GM19372 (cell line): ENCODE data around the gene NMNAT2.
"Not testable (repeated sequence)": the region's sequence is repeated elsewhere in the genome, so short reads cannot be mapped to it uniquely, and the experiment has no call there.

ENCODE experiments used
- ATAC-seq: cut with Tn5 transposase; IDR thresholded peaks from one replicate; pipeline ENCODE4 v1.9.1; 2021; ENCODE audit warnings: mild to moderate bottlenecking, low read depth, moderate library complexity; ENCODE audit not compliant: unreplicated experiment

The NMNAT2 gene

DNA sequence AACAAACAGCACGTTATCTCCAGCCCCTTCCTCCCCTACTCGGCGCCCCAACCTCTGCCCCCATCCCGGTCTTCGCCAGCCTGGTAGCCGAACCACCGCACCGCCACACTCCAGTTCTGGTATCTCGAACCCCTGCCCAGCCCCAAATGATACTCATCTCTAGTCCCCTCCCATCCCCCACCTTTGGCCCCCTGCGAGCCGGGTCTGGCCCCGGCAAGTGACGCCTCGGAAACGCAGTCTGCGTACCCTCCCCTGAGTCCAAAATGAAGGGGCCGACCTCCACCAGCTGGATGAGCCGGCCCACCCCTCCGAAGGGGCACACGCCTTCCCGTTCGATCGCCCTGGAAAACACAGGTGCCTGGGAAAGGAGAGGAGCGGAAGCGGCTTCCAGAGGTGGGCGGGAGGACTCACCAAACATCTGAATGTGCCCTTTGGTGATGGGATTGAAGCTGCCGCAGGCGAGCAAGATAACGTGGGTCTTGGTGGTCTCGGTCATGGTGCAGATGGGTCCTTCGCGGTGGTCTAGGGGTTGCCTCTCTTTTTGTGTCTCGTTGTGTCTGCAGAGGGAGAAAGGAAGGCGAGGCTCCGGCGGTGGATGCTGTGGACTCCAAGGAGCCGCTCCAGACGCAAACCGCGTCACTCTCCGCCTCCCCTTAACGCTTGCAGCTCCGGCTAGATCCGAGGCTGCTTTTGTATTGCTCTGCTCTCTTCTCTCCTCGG, at the start of gene NMNAT2:
Gene NMNAT2, minus strand, starts transcription at position 609 of the 720 bp plus-strand sequence. Its CDS starts 113 bp downstream, at position 496.
- ATAC-seq, result no peak

DNA sequence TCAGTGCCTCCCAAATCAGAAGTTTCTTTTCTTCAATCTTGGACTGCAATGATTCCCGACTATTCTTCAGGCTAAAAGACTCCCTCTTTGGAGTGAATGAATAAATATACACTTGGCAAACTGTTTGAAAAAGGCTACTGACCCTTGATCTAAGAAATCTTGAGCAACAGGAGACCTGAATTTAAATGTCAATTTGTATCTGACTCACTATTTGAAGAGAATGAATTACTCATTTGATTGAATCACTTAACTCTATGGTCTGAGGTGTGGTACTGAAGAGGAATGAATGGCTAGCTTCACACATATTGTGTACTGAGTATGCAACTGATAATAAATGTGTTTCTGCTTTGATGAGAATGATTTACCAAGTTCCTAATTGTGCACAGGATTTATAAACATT, 49.5 kb upstream of the NMNAT2 start:
- no peak for ATAC-seq

DNA sequence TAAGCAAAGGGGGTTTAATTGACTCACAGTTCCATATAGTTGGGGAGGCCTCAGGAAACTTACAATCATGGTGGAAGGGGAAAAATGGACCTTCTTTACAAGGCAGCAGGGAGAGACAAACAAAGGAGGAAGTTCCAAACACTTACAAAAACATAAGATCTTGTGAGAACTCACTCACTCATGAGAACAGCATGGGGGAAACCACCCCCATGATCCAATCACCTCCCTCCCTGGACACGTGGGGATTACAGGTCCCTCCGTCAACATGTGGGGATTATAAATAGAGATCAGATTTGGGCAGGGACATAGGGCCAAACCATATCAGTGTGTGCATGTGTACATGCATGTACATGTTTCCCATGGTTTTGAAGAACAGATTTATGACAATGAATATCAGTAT, 48.6 kb upstream of the NMNAT2 start:
- ATAC-seq, result no peak

DNA sequence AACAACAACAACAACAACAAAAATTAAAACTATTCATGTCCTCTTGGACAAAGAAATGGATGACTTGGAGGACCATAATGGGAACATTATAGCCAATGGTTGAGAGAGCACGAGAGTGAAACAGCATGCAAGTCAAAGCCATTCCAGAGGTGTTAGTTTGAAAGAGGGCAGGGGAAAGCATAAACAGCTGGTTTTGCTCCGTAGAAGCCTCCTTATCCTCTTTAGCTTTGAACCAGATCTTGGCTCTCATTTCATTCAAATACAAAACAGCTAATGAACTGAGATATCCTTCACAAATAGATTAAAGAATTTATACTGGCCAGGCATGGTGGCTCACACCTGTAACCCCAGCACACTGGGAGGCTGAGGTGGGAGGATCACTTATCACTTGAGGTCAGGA, 45.4 kb upstream of the NMNAT2 start:
- ATAC-seq, result no peak

DNA sequence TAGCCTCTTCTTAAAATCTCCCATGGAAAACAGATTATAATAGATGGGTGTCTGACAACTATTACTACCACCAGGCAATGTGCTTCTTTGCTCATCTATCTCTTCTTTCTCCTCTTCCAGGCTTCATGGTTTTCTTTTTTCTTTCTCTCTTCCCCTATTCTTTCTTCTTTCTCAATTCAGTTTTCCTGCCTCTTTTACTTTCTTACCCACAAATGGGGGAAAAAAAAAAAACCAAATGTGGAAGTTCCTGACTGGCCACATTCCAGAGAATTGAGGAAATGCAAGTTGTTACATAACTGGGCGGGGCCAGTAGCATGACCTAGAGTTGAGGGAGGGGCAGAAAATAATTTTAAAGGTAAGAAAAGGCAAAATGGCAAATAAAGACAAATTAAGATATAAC, 43.2 kb upstream of the NMNAT2 start:
- no peak for ATAC-seq

DNA sequence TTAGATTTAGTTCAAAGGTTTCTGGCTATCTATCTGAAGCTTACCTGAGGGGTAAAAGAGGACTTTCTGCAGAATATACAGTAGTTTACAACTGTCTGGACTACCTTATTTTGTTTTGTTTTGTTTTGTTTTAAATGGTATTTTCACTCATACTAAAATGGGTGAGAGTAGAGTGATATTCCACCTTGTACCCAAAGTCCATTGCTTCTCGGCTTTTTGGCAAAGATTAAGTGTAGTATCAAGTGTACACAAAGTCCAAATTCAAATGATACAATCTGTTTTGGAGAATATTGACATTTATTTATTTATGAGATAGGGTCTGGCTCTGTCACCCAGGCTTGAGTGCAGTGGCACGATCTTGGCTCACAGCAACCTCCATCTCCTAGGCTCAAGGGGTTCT, 42.4 kb upstream of the NMNAT2 start:
- no peak for ATAC-seq

DNA sequence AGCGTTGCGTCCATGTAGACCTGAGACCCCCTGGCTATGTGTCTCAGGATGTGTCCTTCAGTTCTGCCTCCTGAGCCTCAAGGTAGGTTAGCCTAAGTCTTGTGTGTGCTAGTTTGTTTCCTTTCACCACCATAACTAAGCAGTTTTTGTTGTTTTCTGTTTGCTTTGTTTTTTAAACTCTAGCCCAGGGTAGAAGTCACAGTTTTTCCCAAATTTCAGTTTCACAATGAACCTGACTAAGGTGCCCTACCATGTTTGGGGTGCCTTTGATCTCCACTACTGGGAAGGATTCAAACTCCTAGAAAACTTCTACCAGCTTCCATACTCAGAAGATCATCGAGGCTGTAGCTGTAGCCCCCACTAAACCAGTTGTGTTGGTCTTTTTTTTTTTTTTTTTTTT, 39.3 kb upstream of the NMNAT2 start:
- no peak for ATAC-seq

DNA sequence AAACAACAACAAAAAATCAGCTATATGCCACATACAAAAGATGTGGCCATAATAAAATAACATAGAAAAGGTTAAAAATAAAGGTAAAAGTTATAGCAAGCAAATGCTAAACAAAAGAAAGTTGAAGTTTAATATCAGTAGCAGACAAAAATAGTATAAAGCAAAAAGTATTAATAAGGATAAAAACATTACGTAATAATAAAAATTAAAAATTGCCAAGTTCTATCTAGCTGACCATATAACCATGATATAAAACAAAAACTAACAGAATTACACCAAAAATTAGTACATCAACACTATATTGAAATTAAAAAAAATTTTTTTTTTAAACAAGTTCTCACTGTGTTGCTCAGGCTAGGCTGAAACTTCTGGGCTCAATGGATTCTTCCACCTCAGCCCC, 38.6 kb upstream of the NMNAT2 start:
- no peak for ATAC-seq

DNA sequence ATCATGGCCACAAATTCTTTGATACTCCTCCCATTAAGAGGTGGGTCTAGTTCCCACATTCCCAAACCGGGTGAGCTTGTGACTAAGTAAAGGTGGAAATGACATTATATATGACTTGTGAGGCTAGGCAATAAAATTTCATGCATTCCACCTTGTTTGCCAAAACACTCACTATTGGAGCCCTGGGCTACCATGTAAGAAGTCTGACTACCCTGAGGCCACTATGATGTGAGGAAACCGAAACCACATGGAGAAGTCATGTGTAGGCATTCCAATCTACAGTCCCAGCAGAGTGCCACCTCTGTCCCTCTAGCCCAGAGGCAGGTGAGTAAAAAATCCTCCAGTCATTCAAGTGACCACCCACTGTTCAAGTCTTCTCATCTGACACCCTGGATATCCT, 36.2 kb upstream of the NMNAT2 start:
- no peak for ATAC-seq

DNA sequence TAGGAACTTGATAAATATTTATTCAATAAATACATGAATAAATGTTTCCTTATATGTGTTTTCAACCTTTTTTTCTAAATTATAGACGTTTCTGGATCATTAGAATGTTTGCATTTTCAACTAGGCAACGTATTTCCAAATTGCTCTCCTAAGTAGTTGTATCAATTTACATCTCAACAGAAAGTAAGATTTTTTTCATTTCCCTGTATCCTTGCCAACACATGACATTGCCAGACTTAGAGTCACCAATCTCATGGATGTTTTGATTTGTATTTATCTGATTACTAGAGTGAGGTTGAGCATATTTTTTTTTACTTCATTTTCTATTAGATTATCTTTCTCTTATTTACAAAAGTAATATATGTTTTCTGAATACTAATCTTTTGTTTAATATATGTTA, 31.9 kb upstream of the NMNAT2 start:
- no peak for ATAC-seq

DNA sequence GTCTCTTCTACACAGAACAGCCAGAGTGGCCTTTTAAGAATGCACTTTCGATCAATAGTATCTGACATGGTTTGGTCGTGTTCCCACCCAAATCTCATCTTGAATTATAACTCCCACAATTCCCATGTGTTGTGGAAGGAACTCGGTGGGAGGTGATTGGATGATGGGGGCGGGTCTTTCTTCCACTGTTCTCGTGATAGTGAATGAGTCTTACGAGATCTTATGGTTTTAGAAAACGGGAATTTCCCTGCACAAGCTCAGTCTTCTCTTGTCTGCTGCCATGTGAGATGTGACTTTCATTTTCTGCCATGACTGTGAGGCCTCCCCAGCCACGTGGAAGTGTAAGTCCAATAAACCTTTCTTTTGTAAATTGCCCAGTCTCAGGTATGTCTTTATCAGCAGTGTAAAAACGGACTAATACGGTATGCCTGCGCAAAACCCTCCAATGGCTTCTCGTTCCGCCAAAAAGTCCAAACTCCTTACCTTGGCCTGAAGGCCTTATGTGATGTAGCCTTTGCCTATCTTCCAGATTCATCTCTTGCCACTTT, 31.1 kb upstream of the NMNAT2 start:
- ATAC-seq, result no peak

DNA sequence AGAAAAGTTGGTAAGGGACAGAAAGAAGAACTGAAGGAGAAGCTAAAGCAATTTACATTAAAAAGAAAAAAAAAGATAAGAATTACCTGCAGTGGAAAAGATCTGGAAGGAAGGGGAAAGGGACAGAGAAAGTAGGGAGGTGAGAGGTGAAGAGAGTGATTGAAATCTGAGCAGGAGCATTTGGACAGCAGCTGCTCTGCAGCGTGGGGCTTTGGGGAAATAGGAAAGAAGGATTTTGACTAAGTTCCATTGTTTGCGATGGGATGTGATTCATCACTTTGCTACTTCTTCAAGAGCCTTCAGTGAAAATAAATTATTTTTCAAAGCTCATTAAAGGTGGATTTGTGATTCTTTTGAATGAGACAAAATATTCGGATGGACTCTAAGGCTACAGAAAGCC, 26.1 kb upstream of the NMNAT2 start:
- no peak for ATAC-seq

DNA sequence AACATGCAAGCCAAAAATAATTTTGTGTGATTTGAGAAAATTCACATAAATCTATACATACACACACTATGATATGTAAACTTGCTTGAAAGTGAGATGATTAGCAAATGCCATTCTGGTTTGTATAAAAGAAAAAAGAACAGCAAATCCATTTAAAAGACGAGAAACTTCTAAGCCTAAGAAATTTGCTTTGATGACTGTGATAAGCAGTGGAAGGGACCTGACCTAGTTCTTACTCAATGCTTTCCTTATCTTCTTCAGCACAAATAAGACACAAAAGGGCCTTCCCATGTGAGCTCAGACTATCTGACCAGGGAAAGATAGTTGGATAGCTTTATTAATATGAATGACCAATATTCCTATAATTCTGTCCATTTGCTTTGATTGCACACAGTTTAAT, 25.3 kb upstream of the NMNAT2 start:
- no peak for ATAC-seq

DNA sequence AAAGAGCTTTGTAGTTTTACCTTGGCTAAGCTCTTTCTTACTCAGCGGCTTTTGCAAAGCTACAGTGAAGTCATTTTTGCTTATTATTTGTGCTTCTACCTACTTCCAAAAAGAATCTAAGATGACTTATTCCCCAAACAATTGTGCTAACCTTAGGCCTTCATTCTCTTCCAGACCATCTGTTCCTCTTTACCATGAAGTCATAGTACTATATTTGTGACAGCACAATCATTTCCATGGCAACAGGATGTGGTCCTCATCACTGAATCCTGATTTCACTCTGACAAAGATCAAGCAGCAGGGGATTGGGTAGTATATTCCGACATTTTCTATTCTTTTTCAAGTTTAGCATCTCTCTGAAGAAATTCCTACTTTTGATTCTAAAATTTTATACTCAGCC, 24.8 kb upstream of the NMNAT2 start:
- ATAC-seq, result no peak

DNA sequence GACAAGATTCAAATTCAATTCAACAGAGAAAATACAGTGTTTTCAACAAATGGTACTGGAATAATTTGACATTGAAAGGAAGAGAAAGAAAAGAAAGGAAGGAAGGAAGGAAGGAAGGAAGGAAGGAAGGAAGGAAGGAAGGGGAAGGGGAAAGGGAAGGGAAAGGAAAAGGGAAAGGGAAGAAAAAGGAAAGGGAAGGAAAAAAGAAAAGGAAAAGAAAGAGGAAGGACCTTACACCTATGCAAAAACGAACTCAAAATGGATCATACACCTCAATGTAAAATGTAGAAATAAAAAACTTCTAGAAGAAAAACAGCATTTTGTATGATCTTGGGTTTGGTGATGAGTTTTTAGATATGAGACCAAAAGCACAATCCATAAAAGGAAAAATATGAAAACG, 19.9 kb upstream of the NMNAT2 start:
- ATAC-seq, result no peak

DNA sequence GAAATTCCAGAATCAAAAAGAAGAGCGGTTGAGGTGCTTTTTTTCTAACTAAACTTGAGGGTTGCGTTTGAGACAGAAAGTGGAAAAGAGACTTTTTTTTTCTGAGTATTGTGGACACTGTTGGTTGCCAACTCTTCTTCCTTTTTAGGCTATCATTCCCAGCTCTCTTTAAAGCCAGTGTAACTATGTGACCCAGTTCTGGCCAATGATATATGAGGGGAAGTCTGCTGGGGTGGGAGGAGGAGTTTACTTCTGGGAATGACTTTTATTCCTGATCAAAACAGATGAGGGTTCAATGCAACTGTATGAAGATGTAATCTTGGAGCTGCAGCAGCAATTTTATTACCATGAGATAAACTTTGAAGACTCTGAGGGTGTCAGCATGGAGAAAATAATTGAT, 17.3 kb upstream of the NMNAT2 start:
- ATAC-seq, result no peak

DNA sequence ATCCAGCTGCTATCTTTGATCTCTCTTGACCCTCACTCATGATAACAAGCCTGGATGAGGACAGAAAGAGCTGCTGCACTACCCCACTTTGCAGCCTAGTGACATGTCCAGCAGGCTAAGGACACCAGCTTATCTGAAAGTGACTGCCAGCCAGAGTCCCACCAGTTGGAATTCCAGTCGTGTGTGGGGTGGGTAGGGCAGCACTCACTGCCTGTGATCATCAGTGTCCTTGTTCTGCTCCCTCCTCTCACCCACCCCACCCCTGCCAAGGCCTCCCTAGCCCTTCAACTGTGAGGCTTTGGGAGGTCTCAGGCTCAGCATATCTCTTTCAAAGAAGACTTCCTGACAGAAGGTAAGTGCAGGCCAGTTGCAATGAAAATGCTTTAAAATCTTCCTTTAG, 15.5 kb upstream of the NMNAT2 start:
- ATAC-seq, result no peak

DNA sequence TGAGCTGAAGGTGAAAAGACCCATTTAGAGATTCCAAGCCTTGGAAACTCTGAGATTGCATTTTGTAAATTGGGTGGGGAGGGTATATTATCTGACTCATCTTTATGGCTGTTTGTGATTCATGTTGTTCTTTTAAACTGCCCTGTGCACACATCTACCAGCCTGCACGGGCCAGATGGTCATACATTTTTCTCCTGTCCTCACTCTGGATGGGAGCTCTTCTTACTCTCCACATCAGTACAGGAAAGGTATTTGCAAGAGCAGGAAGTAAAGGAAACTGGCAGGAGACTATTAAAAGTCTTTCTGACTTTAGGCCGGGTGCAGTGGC, 14.3 kb upstream of the NMNAT2 start:
- ATAC-seq, result no peak

DNA sequence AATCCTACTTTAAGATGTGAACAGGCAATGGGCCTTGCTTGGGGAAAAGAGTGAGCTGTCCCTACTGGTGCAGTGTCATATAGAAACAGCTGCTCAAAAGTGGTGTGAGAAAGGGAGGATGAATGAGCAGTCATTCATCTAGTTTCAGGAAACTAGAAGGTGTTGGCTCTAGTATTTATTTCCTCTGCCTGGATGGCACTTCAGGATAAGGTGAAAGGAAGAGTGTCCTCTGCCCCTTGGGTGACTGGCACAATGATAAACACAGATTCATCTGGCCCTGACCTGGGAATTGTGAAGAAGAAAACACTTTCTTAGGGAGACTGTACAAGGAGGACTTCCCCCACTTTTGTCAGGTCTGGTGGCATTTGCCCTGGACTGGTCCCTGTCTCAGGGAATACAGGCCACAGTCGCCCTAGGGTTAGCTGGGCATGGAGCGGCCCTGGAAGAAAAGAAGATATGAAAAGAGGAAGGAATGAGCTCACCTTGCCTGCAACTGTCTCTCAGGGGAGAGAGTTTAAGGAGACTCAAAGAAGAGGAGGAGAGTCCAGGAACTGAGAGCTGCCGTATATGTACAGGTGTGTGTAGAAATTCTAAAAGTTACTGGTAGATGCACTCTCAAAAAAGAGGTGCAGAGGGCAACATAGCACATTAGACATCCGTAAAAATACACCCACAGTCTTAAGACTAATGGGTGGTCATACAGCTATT, 13.8 kb upstream of the NMNAT2 start:
- ATAC-seq, result no peak

DNA sequence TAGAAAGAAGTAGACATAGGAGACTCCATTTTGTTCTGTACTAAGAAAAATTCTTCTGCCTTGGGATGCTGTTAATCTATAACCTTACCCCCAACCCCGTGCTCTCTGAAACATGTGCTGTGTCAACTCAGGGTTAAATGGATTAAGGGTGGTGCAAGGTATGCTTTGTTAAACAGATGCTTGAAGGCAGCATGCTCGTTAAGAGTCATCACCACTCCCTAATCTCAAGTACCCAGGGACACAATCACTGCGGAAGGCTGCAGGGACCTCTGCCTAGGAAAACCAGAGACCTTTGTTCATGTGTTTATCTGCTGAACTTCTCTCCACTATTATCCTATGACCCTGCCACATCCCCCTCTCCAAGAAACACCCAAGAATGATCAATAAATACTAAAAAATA, 9.4 kb upstream of the NMNAT2 start:
- not testable (repeated sequence) for ATAC-seq

DNA sequence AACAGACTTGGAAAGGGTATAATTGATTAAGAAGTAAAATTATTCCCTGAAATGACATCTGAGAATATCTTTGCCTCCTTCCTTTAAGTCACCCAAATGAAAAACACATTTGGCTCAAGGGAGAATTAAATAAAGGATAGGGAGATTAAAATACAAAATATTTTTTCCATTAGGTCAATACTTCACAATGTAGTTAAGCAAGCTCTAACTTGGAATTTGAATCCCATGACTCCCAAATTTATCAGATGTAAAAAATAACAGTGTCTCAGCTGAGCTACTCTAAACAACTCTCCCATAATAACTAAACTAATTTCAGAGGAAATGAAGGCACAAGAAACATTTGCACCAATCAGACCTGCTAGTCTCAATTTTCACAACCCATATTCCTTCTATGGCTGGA, 6.5 kb upstream of the NMNAT2 start:
- no peak for ATAC-seq

DNA sequence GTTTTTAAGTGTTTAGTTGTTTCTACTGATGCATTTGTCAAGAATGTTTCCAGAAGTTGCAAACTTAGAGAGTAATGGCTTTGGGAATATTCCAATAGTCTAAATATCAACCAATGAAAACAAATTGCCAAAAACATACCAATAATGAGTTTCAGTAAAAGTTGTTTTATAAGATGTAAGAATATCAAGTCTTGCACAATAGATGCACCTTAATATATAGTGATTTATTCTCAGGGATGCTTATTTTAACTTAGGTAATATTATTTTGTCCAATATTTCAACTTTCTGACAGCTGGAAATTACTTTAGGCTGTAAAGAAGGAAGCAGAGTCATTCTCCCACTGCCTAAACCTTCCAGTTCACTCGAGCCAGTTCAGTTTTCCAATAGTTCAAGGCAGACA, 5.4 kb upstream of the NMNAT2 start:
- no peak for ATAC-seq
